Heart left ventricle (tissue), 16 donors: Measurements from ENCODE around the gene ENTREP1. TPM values are rescaled to one million over a fixed set of nuclear protein-coding genes. Genes with fewer than 3 reads are reported as not detected.

Experiments
- ATAC-seq, 4 donors: fragments of 200-7000 bp; cut with Tn5 transposase; one replicate each; pipeline ENCODE4 v1.9.1; 2020 to 2022; ENCODE audit warnings: moderate library complexity in 4 of 4, mild to moderate bottlenecking in 3 of 4, moderate number of reproducible peaks in 1 of 4
- DNase-seq, 5 donors: peaks; one replicate each; pipeline ENCODE4 v3.0.0-alpha.2; 2020
- H3K27ac ChIP-seq, 12 donors: fragments of 200-600 bp; sonication (generic) in 4 of 12; one replicate each; pipeline versions ENCODE4 v1.5.0 to v1.8.0; 2016 to 2022; ENCODE audit warnings: mild to moderate bottlenecking in 2 of 12
- H3K27me3 ChIP-seq, 9 donors: fragments of 200-600 bp; sonication (generic) in 2 of 9; one replicate each; pipeline versions ENCODE4 v1.5.1 to v1.8.0; 2016 to 2022; ENCODE audit warnings: mild to moderate bottlenecking in 3 of 9
- H3K36me3 ChIP-seq, 9 donors: fragments of 200-600 bp; sonication (generic) in 2 of 9; one replicate each; pipeline versions ENCODE4 v1.5.0 to v1.8.0; 2018 to 2022; ENCODE audit warnings: mild to moderate bottlenecking in 2 of 9
- H3K4me1 ChIP-seq, 12 donors: fragments of 200-600 bp; sonication (generic) in 4 of 12; one replicate each; pipeline versions ENCODE4 v1.5.0 to v1.8.0; 2016 to 2022; ENCODE audit warnings: mild to moderate bottlenecking in 3 of 12
- H3K4me3 ChIP-seq, 12 donors: fragments of 200-600 bp; sonication (generic) in 4 of 12; one replicate each; pipeline versions ENCODE4 v1.5.0 to v1.8.0; 2017 to 2022; ENCODE audit warnings: mild to moderate bottlenecking in 9 of 12, moderate library complexity in 4 of 12
- H3K9me3 ChIP-seq, 12 donors: fragments of 200-600 bp; sonication (generic) in 4 of 12; one replicate each; pipeline versions ENCODE4 v1.5.0 to v1.8.0; 2016 to 2022; ENCODE audit warnings: mild to moderate bottlenecking in 1 of 12
- CTCF ChIP-seq, 12 donors: fragments of 200-600 bp; sonication (generic) in 4 of 12; IDR thresholded peaks; one replicate each; pipeline versions ENCODE4 v1.5.0 to v1.8.0; 2018 to 2022; ENCODE audit warnings: antibody characterized with exemption in 12 of 12, mild to moderate bottlenecking in 5 of 12
- POLR2A ChIP-seq, 2 donors: fragments of 450-650 bp; IDR thresholded peaks; one replicate each; pipeline ENCODE4 v1.6.1; 2017; ENCODE audit warnings: antibody characterized with exemption in 2 of 2, mild to moderate bottlenecking in 2 of 2, moderate library complexity in 2 of 2
- WGBS, 4 donors: extraction: QIAGEN DNeasy Blood & Tissue Kit in 2 of 4; methylation state at CpG; one replicate each; pipeline versions ENCODE4 v1.1.5 to v1.1.7; 2013 to 2018; 5-methylcytosine and 5-hydroxymethylcytosine counted together
- intact Hi-C, 10 donors: fragments of 100-400 bp; cut with DNase I; formaldehyde crosslinking; loops; one replicate each; pipeline versions ENCODE4 v1.11.1 to v1.14.2; 2022
- polyA plus RNA-seq, 2 donors: library from polyadenylated mRNA; stranded (reverse); fragments of 200-250 nt; gene quantifications; one replicate each; pipeline ENCODE4 v1.2.3, GENCODE V29; 2013
- total RNA-seq, 9 donors: library from RNA; depleted of rRNA in 2 of 9; stranded (reverse); fragments of >200 nt in 2 of 9; fragmentation: NEBNext Ultra II Directional in 3 of 9; extraction: Animal tissue kit (Norgen Biotek cat#: 25700) in 3 of 9; gene quantifications; one replicate each; pipeline versions ENCODE4 v1.1.0 to v1.2.4, GENCODE V29; 2016 to 2023
- donor health status: ischemic (EF 13 %, LVEDD 7.1; RV severe dilation, severe dysfunction).
- donor health status: healthy with polysubstance abuse.
- donor health status: DM: no; HTN: yes; CAD: no.
- donor health status: DM: no; HTN: no; CAD: no.
- donor health status: ischemic (EF 25% LVEDD 6.9; RV normal size, moderate dysfunction).
- donor health status: ischemic (EF 25% LVEDD 5.7; RV mildly dilated, moderate dysfunction).
- donor health status: healthy.
- donor health status: DM: yes; HTN: yes; CAD: no.
- donor health status: ischemic (EF 35%, LVEDD 5.7; RV mildly dilated, moderate dysfunction).
- donor health status: nonischemic (EF 11% LVEDD 7.7; RV severe dilation, severe dysfunction).
- donor health status: DM: yes; HTN: yes; CAD: no.
- donor health status: PGD.
- donor health status: ischemic (EF 29% LVEDD 5.4; RV normal size, mild dysfunction).
- donor health status: nonischemic (EF 23%, LVEDD 6.1; RV moderate dilation, normal function).

ENTREP1 gene
- total and polyA plus RNA-seq, 11 donors: 12.6 to 29.1 (median 23.8) TPM

- H3K27me3 ChIP-seq: no peaks in the 10 kb centered on the region
- intact Hi-C loops: no loop called here
- H3K4me1 ChIP-seq: peaks cover 0 to 8% (median 0%) of the 10 kb centered on the region in 12 donors
- TF ChIP-seq CTCF (IDR thresholded peaks at IDR 0.05) (no peak), POLR2A (IDR thresholded peaks at IDR 0.05) (no peak)
- H3K27ac ChIP-seq: no peak overlapping the region
- 97 to 99% (median 98%) methylated on average over 3 of the region's 3 CpGs for WGBS, 4 donors
- H3K9me3 ChIP-seq: no peaks in the 10 kb centered on the region
- ATAC-seq: no peak
- no peak for DNase-seq
- H3K4me3 ChIP-seq: no peak overlapping the region
- H3K36me3 ChIP-seq: no peaks in the 10 kb centered on the region
Measured at GRCh38 chr9:69411246-69411645, 86.2 kb downstream of the ENTREP1 start.

- peak overlapping the region in 4 of 12 donors; percentile 34 to 49 (median 41) for H3K4me3 ChIP-seq
- peaks cover 0 to 8% (median 0%) of the 10 kb centered on the region in 12 donors for H3K4me1 ChIP-seq
- 68 to 79% (median 74%) methylated on average over 46 to 52 of the region's 52 CpGs for WGBS, 4 donors
- H3K36me3 ChIP-seq: no peaks in the 10 kb centered on the region
- no peak for DNase-seq
- no peaks in the 10 kb centered on the region for H3K27me3 ChIP-seq
- TF ChIP-seq CTCF (IDR thresholded peaks at IDR 0.05) (no peak), POLR2A (IDR thresholded peaks at IDR 0.05) (no peak)
- intact Hi-C loops: no loop called here
- no peak overlapping the region for H3K27ac ChIP-seq
- peak; percentile 24 to 49 (median 37) for ATAC-seq
- no peaks in the 10 kb centered on the region for H3K9me3 ChIP-seq
Measured at GRCh38 chr9:69411931-69412740, 87.1 kb downstream of the ENTREP1 start.

GRCh38 chr9:69412741-69413150, 87.7 kb downstream of the ENTREP1 start:
- DNase-seq (peak; percentile 64 to 80 (median 74)), ATAC-seq (peak; percentile 93 to 99 (median 96))
- peak overlapping the region in 9 of 12 donors; percentile 6 to 49 (median 30) for H3K4me3 ChIP-seq

More at GRCh38 chr9:69412741-69413150, 87.7 kb downstream of the ENTREP1 start:
- H3K36me3 ChIP-seq: no peaks in the 10 kb centered on the region
- no peaks in the 10 kb centered on the region for H3K27me3 ChIP-seq
- peaks cover 0 to 8% (median 0%) of the 10 kb centered on the region in 12 donors for H3K4me1 ChIP-seq
- 18 to 23% (median 22%) methylated on average over 11 to 20 of the region's 20 CpGs for WGBS, 4 donors
- H3K27ac ChIP-seq: peak overlapping the region in 1 of 12 donors; percentile 17
- peak; percentile 47 to 72 (median 61) for TF ChIP-seq CTCF (IDR thresholded peaks at IDR 0.05)
- no peak for TF ChIP-seq POLR2A (IDR thresholded peaks at IDR 0.05)
- no peaks in the 10 kb centered on the region for H3K9me3 ChIP-seq
- intact Hi-C loops: no loop called here
